Neural progenitor cell (in vitro differentiated cells): ENCODE results near the gene GPRC5A.

Source experiments
- EZH2 ChIP-seq: fragments of 200-600 bp; sonication (generic); IDR thresholded peaks from 2 replicates; pipeline ENCODE4 v1.6.1; 2017; ENCODE audit warnings: antibody characterized with exemption, mild to moderate bottlenecking, moderate library complexity
- EZH2phosphoT487 ChIP-seq: fragments of 200-600 bp; sonication (generic); IDR thresholded peaks from 2 replicates; pipeline ENCODE4 v1.6.1; 2017; ENCODE audit warnings: antibody characterized with exemption
- TF ChIP-seq, protein P1 (sequence below): fragments of 200-600 bp; sonication (generic); IDR thresholded peaks from 2 replicates; pipeline ENCODE4 v1.5.1; 2017; ENCODE audit warnings: antibody characterized with exemption, mild to moderate bottlenecking

DNA sequence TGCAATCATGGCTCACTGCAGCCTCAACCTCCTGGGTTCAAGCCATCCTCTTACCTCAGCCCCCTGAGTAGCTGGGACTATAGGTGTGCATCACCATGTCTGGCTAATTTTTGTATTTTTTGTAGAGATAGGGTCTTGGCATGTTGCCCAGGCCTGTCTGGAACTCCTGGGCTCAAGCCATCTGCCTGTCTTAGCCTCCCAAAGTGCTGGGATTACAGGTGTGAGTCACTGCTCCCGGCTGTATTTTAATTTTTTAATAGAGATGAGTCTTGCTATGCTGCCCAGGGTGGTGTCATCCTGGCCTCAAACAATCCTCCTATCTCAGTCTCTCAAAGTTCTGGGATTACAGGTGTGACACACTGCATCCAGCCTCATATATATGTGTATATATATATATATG lies 31.7 kb upstream of the GPRC5A start:
- TF ChIP-seq, protein P1, sequence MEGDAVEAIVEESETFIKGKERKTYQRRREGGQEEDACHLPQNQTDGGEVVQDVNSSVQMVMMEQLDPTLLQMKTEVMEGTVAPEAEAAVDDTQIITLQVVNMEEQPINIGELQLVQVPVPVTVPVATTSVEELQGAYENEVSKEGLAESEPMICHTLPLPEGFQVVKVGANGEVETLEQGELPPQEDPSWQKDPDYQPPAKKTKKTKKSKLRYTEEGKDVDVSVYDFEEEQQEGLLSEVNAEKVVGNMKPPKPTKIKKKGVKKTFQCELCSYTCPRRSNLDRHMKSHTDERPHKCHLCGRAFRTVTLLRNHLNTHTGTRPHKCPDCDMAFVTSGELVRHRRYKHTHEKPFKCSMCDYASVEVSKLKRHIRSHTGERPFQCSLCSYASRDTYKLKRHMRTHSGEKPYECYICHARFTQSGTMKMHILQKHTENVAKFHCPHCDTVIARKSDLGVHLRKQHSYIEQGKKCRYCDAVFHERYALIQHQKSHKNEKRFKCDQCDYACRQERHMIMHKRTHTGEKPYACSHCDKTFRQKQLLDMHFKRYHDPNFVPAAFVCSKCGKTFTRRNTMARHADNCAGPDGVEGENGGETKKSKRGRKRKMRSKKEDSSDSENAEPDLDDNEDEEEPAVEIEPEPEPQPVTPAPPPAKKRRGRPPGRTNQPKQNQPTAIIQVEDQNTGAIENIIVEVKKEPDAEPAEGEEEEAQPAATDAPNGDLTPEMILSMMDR, result no peak
- TF ChIP-seq EZH2 (no peak), EZH2phosphoT487 (no peak)
